ENCODE data around the gene ZNF175. TPM values are rescaled to one million over a fixed set of nuclear protein-coding genes. Genes with fewer than 3 reads are reported as not detected.

Gene ZNF175
- polyA plus RNA-seq, 2 donors = 1.5 to 1.9 TPM

GRCh38 chr19:51586799-51587198 is 15.7 kb downstream of the ZNF175 start:
- WGBS, 2 donors = 91 to 96% methylated on average over 4 of the region's 4 CpGs
- no peak overlapping the region for H3K27ac ChIP-seq (ENCODE audit: low read depth in 2 of 2, low read length in 1 of 2)

GRCh38 chr19:51587264-51588191 is 16.4 kb downstream of the ZNF175 start:
- H3K9me3 ChIP-seq (ENCODE audit: control insufficient read depth in 2 of 2, insufficient read depth in 1 of 2, low read depth in 1 of 2, low read length in 1 of 2) = peaks cover 0 to 9% of the 10 kb centered on the region in 2 donors
- no peak overlapping the region for H3K27ac ChIP-seq (ENCODE audit: low read depth in 2 of 2, low read length in 1 of 2)
- no peaks in the 10 kb centered on the region for H3K27me3 ChIP-seq (ENCODE audit: control insufficient read depth in 1 of 2, insufficient read depth in 2 of 2, low read length in 2 of 2)
- peaks cover 8 to 9% of the 10 kb centered on the region in 2 donors for H3K36me3 ChIP-seq (ENCODE audit: control insufficient read depth in 2 of 2, insufficient read depth in 2 of 2, low read length in 1 of 2)
- WGBS, 2 donors = 97 to 98% methylated on average over 9 of the region's 9 CpGs
- no peaks in the 10 kb centered on the region for H3K4me1 ChIP-seq (ENCODE audit: control insufficient read depth in 2 of 2, insufficient read depth in 2 of 2, low read length in 1 of 2)
- H3K4me3 ChIP-seq (ENCODE audit: low read depth in 1 of 2, low read length in 2 of 2) = no peak overlapping the region

More at GRCh38 chr19:51586799-51587198, 15.7 kb downstream of the ZNF175 start:
- no peaks in the 10 kb centered on the region for H3K4me1 ChIP-seq (ENCODE audit: control insufficient read depth in 2 of 2, insufficient read depth in 2 of 2, low read length in 1 of 2)
- H3K9me3 ChIP-seq (ENCODE audit: control insufficient read depth in 2 of 2, insufficient read depth in 1 of 2, low read depth in 1 of 2, low read length in 1 of 2) = peaks cover 0 to 9% of the 10 kb centered on the region in 2 donors
- H3K27me3 ChIP-seq (ENCODE audit: control insufficient read depth in 1 of 2, insufficient read depth in 2 of 2, low read length in 2 of 2) = no peaks in the 10 kb centered on the region
- peaks cover 9 to 10% of the 10 kb centered on the region in 2 donors for H3K36me3 ChIP-seq (ENCODE audit: control insufficient read depth in 2 of 2, insufficient read depth in 2 of 2, low read length in 1 of 2)
- no peak overlapping the region for H3K4me3 ChIP-seq (ENCODE audit: low read depth in 1 of 2, low read length in 2 of 2)

GRCh38 chr19:51589511-51589910 is 18.4 kb downstream of the ZNF175 start:
- peaks cover 0 to 9% of the 10 kb centered on the region in 2 donors for H3K9me3 ChIP-seq (ENCODE audit: control insufficient read depth in 2 of 2, insufficient read depth in 1 of 2, low read depth in 1 of 2, low read length in 1 of 2)
- H3K36me3 ChIP-seq (ENCODE audit: control insufficient read depth in 2 of 2, insufficient read depth in 2 of 2, low read length in 1 of 2) = peaks cover 8 to 9% of the 10 kb centered on the region in 2 donors
- H3K4me3 ChIP-seq (ENCODE audit: low read depth in 1 of 2, low read length in 2 of 2) = no peak overlapping the region
- WGBS, 2 donors = 88 to 100% methylated on average over 2 of the region's 2 CpGs
- no peak overlapping the region for H3K27ac ChIP-seq (ENCODE audit: low read depth in 2 of 2, low read length in 1 of 2)
- H3K27me3 ChIP-seq (ENCODE audit: control insufficient read depth in 1 of 2, insufficient read depth in 2 of 2, low read length in 2 of 2) = no peaks in the 10 kb centered on the region
- H3K4me1 ChIP-seq (ENCODE audit: control insufficient read depth in 2 of 2, insufficient read depth in 2 of 2, low read length in 1 of 2) = peaks cover 0 to 10% of the 10 kb centered on the region in 2 donors

- WGBS, 2 donors = 90 to 94% methylated on average over 3 of the region's 3 CpGs
- Histone ChIP-seq H3K4me3 (ENCODE audit: low read depth in 1 of 2, low read length in 2 of 2) (no peak overlapping the region), H3K9me3 (ENCODE audit: control insufficient read depth in 2 of 2, insufficient read depth in 1 of 2, low read depth in 1 of 2, low read length in 1 of 2) (peaks cover 0 to 9% of the 10 kb centered on the region in 2 donors), H3K36me3 (ENCODE audit: control insufficient read depth in 2 of 2, insufficient read depth in 2 of 2, low read length in 1 of 2) (peaks cover 8 to 9% of the 10 kb centered on the region in 2 donors), H3K27ac (ENCODE audit: low read depth in 2 of 2, low read length in 1 of 2) (no peak overlapping the region), H3K4me1 (ENCODE audit: control insufficient read depth in 2 of 2, insufficient read depth in 2 of 2, low read length in 1 of 2) (peaks cover 0 to 14% of the 10 kb centered on the region in 2 donors), H3K27me3 (ENCODE audit: control insufficient read depth in 1 of 2, insufficient read depth in 2 of 2, low read length in 2 of 2) (no peaks in the 10 kb centered on the region)
Observed at GRCh38 chr19:51590441-51590840, 19.4 kb downstream of the ZNF175 start.

GRCh38 chr19:51592521-51592920 is 21.4 kb downstream of the ZNF175 start:
- Histone ChIP-seq H3K27ac (ENCODE audit: low read depth in 2 of 2, low read length in 1 of 2) (no peak overlapping the region), H3K27me3 (ENCODE audit: control insufficient read depth in 1 of 2, insufficient read depth in 2 of 2, low read length in 2 of 2) (no peaks in the 10 kb centered on the region), H3K4me1 (ENCODE audit: control insufficient read depth in 2 of 2, insufficient read depth in 2 of 2, low read length in 1 of 2) (peaks cover 0 to 14% of the 10 kb centered on the region in 2 donors), H3K36me3 (ENCODE audit: control insufficient read depth in 2 of 2, insufficient read depth in 2 of 2, low read length in 1 of 2) (peaks cover 0 to under 1% of the 10 kb centered on the region in 2 donors), H3K9me3 (ENCODE audit: control insufficient read depth in 2 of 2, insufficient read depth in 1 of 2, low read depth in 1 of 2, low read length in 1 of 2) (no peaks in the 10 kb centered on the region), H3K4me3 (ENCODE audit: low read depth in 1 of 2, low read length in 2 of 2) (no peak overlapping the region)
- 66 to 67% methylated on average over 1 of the region's 1 CpG for WGBS, 2 donors

- Histone ChIP-seq H3K9me3 (ENCODE audit: control insufficient read depth in 2 of 2, insufficient read depth in 1 of 2, low read depth in 1 of 2, low read length in 1 of 2) (peaks cover 0 to under 1% of the 10 kb centered on the region in 2 donors), H3K4me1 (ENCODE audit: control insufficient read depth in 2 of 2, insufficient read depth in 2 of 2, low read length in 1 of 2) (peaks cover 0 to 14% of the 10 kb centered on the region in 2 donors), H3K4me3 (ENCODE audit: low read depth in 1 of 2, low read length in 2 of 2) (peak overlapping the region; percentile 69 to 74), H3K27ac (ENCODE audit: low read depth in 2 of 2, low read length in 1 of 2) (no peak overlapping the region), H3K36me3 (ENCODE audit: control insufficient read depth in 2 of 2, insufficient read depth in 2 of 2, low read length in 1 of 2) (no peaks in the 10 kb centered on the region), H3K27me3 (ENCODE audit: control insufficient read depth in 1 of 2, insufficient read depth in 2 of 2, low read length in 2 of 2) (no peaks in the 10 kb centered on the region)
- 22 to 30% methylated on average over 10 of the region's 10 CpGs for WGBS, 2 donors
Observed at GRCh38 chr19:51593138-51593890, 22.2 kb downstream of the ZNF175 start.

- H3K9me3 ChIP-seq (ENCODE audit: control insufficient read depth in 2 of 2, insufficient read depth in 1 of 2, low read depth in 1 of 2, low read length in 1 of 2) = peaks cover 0 to 5% of the 10 kb centered on the region in 2 donors
- WGBS, 2 donors = 1% methylated on average over 61 of the region's 61 CpGs
- no peaks in the 10 kb centered on the region for H3K36me3 ChIP-seq (ENCODE audit: control insufficient read depth in 2 of 2, insufficient read depth in 2 of 2, low read length in 1 of 2)
- H3K27ac ChIP-seq (ENCODE audit: low read depth in 2 of 2, low read length in 1 of 2) = peak overlapping the region in 1 of 2 donors; percentile 62
- H3K4me3 ChIP-seq (ENCODE audit: low read depth in 1 of 2, low read length in 2 of 2) = peak overlapping the region; percentile 69 to 74
- H3K27me3 ChIP-seq (ENCODE audit: control insufficient read depth in 1 of 2, insufficient read depth in 2 of 2, low read length in 2 of 2) = no peaks in the 10 kb centered on the region
- H3K4me1 ChIP-seq (ENCODE audit: control insufficient read depth in 2 of 2, insufficient read depth in 2 of 2, low read length in 1 of 2) = peaks cover 0 to 14% of the 10 kb centered on the region in 2 donors
Observed at GRCh38 chr19:51593969-51594773, 23.1 kb downstream of the ZNF175 start.

- Histone ChIP-seq H3K27ac (ENCODE audit: low read depth in 2 of 2, low read length in 1 of 2) (peak overlapping the region in 1 of 2 donors; percentile 62), H3K36me3 (ENCODE audit: control insufficient read depth in 2 of 2, insufficient read depth in 2 of 2, low read length in 1 of 2) (no peaks in the 10 kb centered on the region), H3K9me3 (ENCODE audit: control insufficient read depth in 2 of 2, insufficient read depth in 1 of 2, low read depth in 1 of 2, low read length in 1 of 2) (peaks cover 0 to 5% of the 10 kb centered on the region in 2 donors), H3K4me1 (ENCODE audit: control insufficient read depth in 2 of 2, insufficient read depth in 2 of 2, low read length in 1 of 2) (peaks cover 0 to 14% of the 10 kb centered on the region in 2 donors), H3K27me3 (ENCODE audit: control insufficient read depth in 1 of 2, insufficient read depth in 2 of 2, low read length in 2 of 2) (no peaks in the 10 kb centered on the region), H3K4me3 (ENCODE audit: low read depth in 1 of 2, low read length in 2 of 2) (peak overlapping the region; percentile 60 to 64)
- WGBS, 2 donors = 16 to 17% methylated on average over 6 of the region's 6 CpGs
Observed at GRCh38 chr19:51594774-51595109, 23.7 kb downstream of the ZNF175 start.
